Panc1 (cell line): Measurements from ENCODE around the gene NOX3. TPM values are rescaled to one million over a fixed set of nuclear protein-coding genes. Genes with fewer than 3 reads are reported as not detected.

Experiments
- ATAC-seq: fragments of 200-7000 bp; cut with Tn5 transposase; 2 replicates; pipeline ENCODE4 v1.9.1; 2020; ENCODE audit warnings: mild to moderate bottlenecking, moderate library complexity
- BruUV-seq: library from RNA; stranded (reverse); fragments of 400-500 nt; replicated peaks from 2 replicates; lab custom pipeline; 2021; lab: Mats Ljungman, UMichigan
- CTCF ChIA-PET: fragments of 300-600 bp; sonication (Branson Sonifier 250); formaldehyde crosslinking; loops from one replicate; lab custom pipeline; 2022; ENCODE audit warnings: antibody characterized with exemption; lab: Charles Lee
- POLR2A ChIA-PET: fragments of 300-600 bp; sonication (Branson Sonifier 250); formaldehyde crosslinking; loops from one replicate; lab custom pipeline; 2022; ENCODE audit warnings: antibody characterized with exemption; lab: Charles Lee
- DNase-seq: peaks from one replicate; pipeline ENCODE4 v3.0.0-alpha.2; 2010; ENCODE audit warnings: low read depth, low spot score
- H3K27ac ChIP-seq: 2 replicates; pipeline ENCODE4 v1.5.1; 2011; ENCODE audit warnings: mild to moderate bottlenecking, low read length, inconsistent platforms
- H3K27me3 ChIP-seq: fragments of 200-500 bp; sonication (Bioruptor generic); 2 replicates; pipeline ENCODE4 v1.6.0; 2014; ENCODE audit warnings: low read length, inconsistent platforms; ENCODE audit not compliant: control insufficient read depth, insufficient read depth
- H3K36me3 ChIP-seq: fragments of 200-500 bp; sonication (Bioruptor generic); 2 replicates; pipeline ENCODE4 v1.5.1; 2014; ENCODE audit warnings: inconsistent platforms, mild to moderate bottlenecking, low read length, moderate library complexity; ENCODE audit not compliant: control insufficient read depth, insufficient read depth
- H3K4me1 ChIP-seq: 2 replicates; pipeline ENCODE4 v1.5.1; 2011; ENCODE audit warnings: inconsistent platforms, mild to moderate bottlenecking, low read length, moderate library complexity; ENCODE audit not compliant: control insufficient read depth, insufficient read depth
- H3K4me3 ChIP-seq, 2 experiments: 2 replicates each; pipeline ENCODE4 v1.5.1; 2011 to 2012; ENCODE audit warnings: low read depth in 2 of 2, low read length in 2 of 2, mild to moderate bottlenecking in 2 of 2, inconsistent platforms in 1 of 2, moderate library complexity in 1 of 2
- H3K9me3 ChIP-seq: fragments of 200-500 bp; sonication (Bioruptor generic); 2 replicates; pipeline ENCODE4 v1.5.1; 2014; ENCODE audit warnings: low read depth, mild to moderate bottlenecking, inconsistent platforms, low read length, moderate library complexity; ENCODE audit not compliant: control insufficient read depth, insufficient read depth
- POLR2AphosphoS5 ChIP-seq: IDR thresholded peaks from 2 replicates; pipeline ENCODE4 v1.6.1; 2012; ENCODE audit warnings: mild to moderate bottlenecking, low read depth, low read length, moderate library complexity
- SIN3A ChIP-seq: IDR thresholded peaks from 2 replicates; pipeline ENCODE4 v1.6.1; 2012; ENCODE audit warnings: low read depth, mild to moderate bottlenecking, low read length, moderate library complexity, borderline replicate concordance; ENCODE audit not compliant: insufficient read depth
- TCF7L2 ChIP-seq: IDR thresholded peaks from 2 replicates; pipeline ENCODE4 v1.6.1; 2011; ENCODE audit warnings: mild to moderate bottlenecking, low read depth, low read length, inconsistent platforms
- in situ Hi-C: cut with HindIII; loops from 2 replicates; pipeline ENCODE4 v1.10.0; 2016; ENCODE audit warnings: low sequenced_read_pairs, low pct_unique_long_range_greater_than_20kb
- intact Hi-C: fragments of 100-400 bp; cut with micrococcal nuclease; formaldehyde crosslinking; loops from one replicate; pipeline ENCODE4 v1.10.0; 2022; ENCODE audit not compliant: unreplicated experiment
- total RNA-seq: library from RNA; stranded (reverse); gene quantifications from one replicate; pipeline ENCODE4 v1.2.1, GENCODE V29; 2021; ENCODE audit not compliant: unreplicated experiment
- TF ChIP-seq, protein P1 (sequence below): fragments of 450-650 bp; IDR thresholded peaks from 2 replicates; pipeline ENCODE4 v1.5.1; 2017; ENCODE audit warnings: mild to moderate bottlenecking
- TF ChIP-seq, protein P2 (sequence below), 2 experiments: IDR thresholded peaks; 2 replicates each; pipeline ENCODE4 v1.6.1; 2011 to 2012; ENCODE audit warnings: low read depth in 2 of 2, control low read depth in 1 of 2, low read length in 1 of 2, mild to moderate bottlenecking in 1 of 2, moderate library complexity in 1 of 2; ENCODE audit not compliant: insufficient read depth in 1 of 2

The NOX3 gene
- total RNA-seq, 1 experiment from 2014 or later: not detected

DNA sequence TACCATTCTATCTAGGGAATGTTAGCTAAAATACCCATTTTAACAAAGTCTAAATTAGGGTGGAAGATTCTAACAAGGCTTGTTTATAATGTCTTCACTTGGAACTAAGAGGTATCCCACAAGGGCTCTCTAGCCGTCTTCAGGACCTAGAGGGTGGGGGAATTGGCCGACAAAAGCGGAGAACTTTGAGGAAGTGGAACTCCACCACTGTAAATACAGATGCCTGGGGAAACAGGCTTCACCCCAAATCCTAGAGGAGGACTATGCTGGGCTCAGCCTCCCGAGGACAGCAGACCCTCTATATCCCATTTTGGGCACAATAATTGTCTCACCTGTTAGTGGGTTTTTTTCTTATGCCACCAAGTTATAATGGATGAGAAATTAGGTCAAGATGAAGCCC, 83.4 kb downstream of the NOX3 start:
- ChIA-PET CTCF (no interaction called here), POLR2A (no interaction called here)
- in situ Hi-C loops (no loop called here), intact Hi-C loops (no loop called here)
- BruUV-seq: no TSS peak
- Histone ChIP-seq H3K4me1 (no peaks in the 10 kb centered on the region), H3K27me3 (no peaks in the 10 kb centered on the region), H3K36me3 (no peaks in the 10 kb centered on the region), H3K27ac (no peak overlapping the region), H3K4me3 (no peak overlapping the region), H3K9me3 (no peaks in the 10 kb centered on the region)
- ATAC-seq: no peak
- no peak for DNase-seq
- TF ChIP-seq TCF7L2 (no peak), POLR2AphosphoS5 (no peak), SIN3A (no peak)
- TF ChIP-seq, protein P1, sequence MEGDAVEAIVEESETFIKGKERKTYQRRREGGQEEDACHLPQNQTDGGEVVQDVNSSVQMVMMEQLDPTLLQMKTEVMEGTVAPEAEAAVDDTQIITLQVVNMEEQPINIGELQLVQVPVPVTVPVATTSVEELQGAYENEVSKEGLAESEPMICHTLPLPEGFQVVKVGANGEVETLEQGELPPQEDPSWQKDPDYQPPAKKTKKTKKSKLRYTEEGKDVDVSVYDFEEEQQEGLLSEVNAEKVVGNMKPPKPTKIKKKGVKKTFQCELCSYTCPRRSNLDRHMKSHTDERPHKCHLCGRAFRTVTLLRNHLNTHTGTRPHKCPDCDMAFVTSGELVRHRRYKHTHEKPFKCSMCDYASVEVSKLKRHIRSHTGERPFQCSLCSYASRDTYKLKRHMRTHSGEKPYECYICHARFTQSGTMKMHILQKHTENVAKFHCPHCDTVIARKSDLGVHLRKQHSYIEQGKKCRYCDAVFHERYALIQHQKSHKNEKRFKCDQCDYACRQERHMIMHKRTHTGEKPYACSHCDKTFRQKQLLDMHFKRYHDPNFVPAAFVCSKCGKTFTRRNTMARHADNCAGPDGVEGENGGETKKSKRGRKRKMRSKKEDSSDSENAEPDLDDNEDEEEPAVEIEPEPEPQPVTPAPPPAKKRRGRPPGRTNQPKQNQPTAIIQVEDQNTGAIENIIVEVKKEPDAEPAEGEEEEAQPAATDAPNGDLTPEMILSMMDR: no peak
- TF ChIP-seq, protein P2, sequence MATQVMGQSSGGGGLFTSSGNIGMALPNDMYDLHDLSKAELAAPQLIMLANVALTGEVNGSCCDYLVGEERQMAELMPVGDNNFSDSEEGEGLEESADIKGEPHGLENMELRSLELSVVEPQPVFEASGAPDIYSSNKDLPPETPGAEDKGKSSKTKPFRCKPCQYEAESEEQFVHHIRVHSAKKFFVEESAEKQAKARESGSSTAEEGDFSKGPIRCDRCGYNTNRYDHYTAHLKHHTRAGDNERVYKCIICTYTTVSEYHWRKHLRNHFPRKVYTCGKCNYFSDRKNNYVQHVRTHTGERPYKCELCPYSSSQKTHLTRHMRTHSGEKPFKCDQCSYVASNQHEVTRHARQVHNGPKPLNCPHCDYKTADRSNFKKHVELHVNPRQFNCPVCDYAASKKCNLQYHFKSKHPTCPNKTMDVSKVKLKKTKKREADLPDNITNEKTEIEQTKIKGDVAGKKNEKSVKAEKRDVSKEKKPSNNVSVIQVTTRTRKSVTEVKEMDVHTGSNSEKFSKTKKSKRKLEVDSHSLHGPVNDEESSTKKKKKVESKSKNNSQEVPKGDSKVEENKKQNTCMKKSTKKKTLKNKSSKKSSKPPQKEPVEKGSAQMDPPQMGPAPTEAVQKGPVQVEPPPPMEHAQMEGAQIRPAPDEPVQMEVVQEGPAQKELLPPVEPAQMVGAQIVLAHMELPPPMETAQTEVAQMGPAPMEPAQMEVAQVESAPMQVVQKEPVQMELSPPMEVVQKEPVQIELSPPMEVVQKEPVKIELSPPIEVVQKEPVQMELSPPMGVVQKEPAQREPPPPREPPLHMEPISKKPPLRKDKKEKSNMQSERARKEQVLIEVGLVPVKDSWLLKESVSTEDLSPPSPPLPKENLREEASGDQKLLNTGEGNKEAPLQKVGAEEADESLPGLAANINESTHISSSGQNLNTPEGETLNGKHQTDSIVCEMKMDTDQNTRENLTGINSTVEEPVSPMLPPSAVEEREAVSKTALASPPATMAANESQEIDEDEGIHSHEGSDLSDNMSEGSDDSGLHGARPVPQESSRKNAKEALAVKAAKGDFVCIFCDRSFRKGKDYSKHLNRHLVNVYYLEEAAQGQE (IDR thresholded peaks at IDR 0.05; ENCODE audit: insufficient read depth in 1 of 2, low read depth in 2 of 2, low read length in 1 of 2): no peak

DNA sequence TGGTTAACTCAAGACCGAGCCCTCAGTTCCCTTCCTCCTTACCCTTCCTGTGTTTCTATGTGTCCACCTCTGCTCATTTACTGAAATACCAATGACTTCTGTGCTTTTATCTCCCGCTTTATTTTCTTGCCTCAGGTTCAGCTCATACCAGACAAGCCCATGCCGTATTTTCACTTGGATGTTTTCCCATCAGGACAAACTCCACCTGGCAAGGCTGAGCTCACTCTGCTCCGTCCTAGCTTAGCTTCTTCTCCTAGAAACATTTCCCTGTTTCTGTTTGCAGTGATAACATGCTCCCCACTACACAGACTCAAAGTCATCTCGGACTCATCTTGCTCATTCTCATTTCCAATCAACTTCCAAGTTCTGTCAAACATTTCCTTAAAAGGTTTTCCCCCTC, 84.4 kb downstream of the NOX3 start:
- Histone ChIP-seq H3K27ac (no peak overlapping the region), H3K27me3 (no peaks in the 10 kb centered on the region), H3K4me3 (no peak overlapping the region), H3K4me1 (no peaks in the 10 kb centered on the region), H3K36me3 (no peaks in the 10 kb centered on the region), H3K9me3 (no peaks in the 10 kb centered on the region)
- BruUV-seq: no TSS peak
- TF ChIP-seq POLR2AphosphoS5: no peak
- TF ChIP-seq, protein P1: no peak
- TF ChIP-seq, protein P2 (IDR thresholded peaks at IDR 0.05; ENCODE audit: insufficient read depth in 1 of 2, low read depth in 2 of 2, low read length in 1 of 2): no peak
- TF ChIP-seq SIN3A: no peak
- no peak for TF ChIP-seq TCF7L2
- ChIA-PET POLR2A (no interaction called here), CTCF (no interaction called here)
- intact Hi-C loops: no loop called here
- DNase-seq (no peak), ATAC-seq (no peak)
- in situ Hi-C loops: no loop called here
